ENCODE data around the gene RXYLT1. TPM values are rescaled to one million over a fixed set of nuclear protein-coding genes. Genes with fewer than 3 reads are reported as not detected.

The RXYLT1 gene
- polyA plus RNA-seq, 2 of the 4 experiments (the other 2 are of a cell fraction) = 34.2 to 59.1 TPM

DNA sequence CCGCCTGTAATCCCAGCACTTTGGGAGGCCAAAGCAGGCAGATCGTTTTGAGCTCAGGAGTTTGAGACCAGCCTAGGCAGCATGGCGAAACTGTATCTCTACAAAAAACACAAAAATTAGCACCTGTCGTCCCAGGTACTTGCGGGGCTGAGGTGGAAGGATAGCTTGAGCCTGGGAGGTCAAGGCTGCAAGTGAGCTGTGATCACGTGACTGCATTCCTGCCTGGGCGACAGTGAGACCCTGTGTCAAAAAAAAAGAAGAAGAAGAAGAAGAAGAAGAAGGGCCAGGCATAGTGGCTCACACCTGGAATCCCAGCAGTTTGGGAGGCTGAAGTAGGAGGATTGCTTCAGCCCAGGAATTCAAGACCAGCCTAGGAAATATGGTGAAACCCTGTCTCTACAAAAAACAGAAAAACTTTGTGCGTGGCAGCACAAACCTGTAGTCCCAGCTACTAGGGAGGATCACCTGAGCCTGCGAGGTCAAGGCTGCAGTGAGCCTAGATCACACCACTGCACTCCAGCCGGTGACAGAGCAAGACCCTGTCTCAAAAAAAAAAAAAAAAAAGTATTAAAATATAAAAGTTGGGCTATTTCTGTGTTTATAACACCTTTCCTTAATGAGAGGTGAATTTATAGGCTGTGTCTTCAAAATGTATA lies 15.5 kb downstream of the RXYLT1 start (continued):
- TF ChIP-seq, protein P1, sequence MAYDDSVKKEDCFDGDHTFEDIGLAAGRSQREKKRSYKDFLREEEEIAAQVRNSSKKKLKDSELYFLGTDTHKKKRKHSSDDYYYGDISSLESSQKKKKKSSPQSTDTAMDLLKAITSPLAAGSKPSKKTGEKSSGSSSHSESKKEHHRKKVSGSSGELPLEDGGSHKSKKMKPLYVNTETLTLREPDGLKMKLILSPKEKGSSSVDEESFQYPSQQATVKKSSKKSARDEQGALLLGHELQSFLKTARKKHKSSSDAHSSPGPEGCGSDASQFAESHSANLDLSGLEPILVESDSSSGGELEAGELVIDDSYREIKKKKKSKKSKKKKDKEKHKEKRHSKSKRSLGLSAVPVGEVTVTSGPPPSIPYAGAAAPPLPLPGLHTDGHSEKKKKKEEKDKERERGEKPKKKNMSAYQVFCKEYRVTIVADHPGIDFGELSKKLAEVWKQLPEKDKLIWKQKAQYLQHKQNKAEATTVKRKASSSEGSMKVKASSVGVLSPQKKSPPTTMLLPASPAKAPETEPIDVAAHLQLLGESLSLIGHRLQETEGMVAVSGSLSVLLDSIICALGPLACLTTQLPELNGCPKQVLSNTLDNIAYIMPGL (CRISPR knock-in tag; IDR thresholded peaks at IDR 0.05; ENCODE audit: borderline replicate concordance) = no peak

DNA sequence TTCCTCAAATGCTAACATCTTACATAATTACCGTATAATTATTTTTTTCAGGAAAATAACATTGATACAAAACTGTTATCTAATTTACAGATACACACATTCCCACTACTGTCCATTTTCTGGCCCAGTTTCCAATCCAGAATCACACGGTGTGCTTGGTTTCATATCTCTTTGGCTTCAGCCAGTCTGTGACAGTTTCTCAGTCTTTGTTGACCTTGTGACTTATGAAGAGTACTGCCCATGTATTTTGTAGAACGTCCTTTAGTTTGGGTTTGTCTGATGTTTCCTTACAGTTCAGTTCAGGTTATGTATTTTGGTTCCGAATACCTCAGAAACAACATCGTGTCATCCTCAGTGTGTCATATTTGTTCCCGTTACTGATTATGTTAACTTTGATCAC lies 16.2 kb downstream of the RXYLT1 start:
- ChIA-PET POLR2A (no interaction called here), CTCF (no interaction called here)
- H3K4me1 ChIP-seq = no peaks in the 10 kb centered on the region
- FAIRE-seq (no peak), ATAC-seq (no peak), DNase-seq (ENCODE audit: low read depth in 1 of 2, low spot score in 1 of 2) (no peak)
- no peak overlapping the region for H3K27ac ChIP-seq
- TF ChIP-seq FOSB (CRISPR knock-in tag; IDR thresholded peaks at IDR 0.05) (no peak), HOXB13 (CRISPR knock-in tag; IDR thresholded peaks at IDR 0.05; ENCODE audit: low read depth) (no peak), CEBPB (IDR thresholded peaks at IDR 0.05) (no peak), TFCP2L1 (CRISPR knock-in tag; IDR thresholded peaks at IDR 0.05) (no peak), PHF8 (IDR thresholded peaks at IDR 0.05; ENCODE audit: borderline replicate concordance, low read depth) (no peak)
- TF ChIP-seq, protein P2, sequence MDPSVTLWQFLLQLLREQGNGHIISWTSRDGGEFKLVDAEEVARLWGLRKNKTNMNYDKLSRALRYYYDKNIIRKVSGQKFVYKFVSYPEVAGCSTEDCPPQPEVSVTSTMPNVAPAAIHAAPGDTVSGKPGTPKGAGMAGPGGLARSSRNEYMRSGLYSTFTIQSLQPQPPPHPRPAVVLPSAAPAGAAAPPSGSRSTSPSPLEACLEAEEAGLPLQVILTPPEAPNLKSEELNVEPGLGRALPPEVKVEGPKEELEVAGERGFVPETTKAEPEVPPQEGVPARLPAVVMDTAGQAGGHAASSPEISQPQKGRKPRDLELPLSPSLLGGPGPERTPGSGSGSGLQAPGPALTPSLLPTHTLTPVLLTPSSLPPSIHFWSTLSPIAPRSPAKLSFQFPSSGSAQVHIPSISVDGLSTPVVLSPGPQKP (IDR thresholded peaks at IDR 0.05; ENCODE audit: low read depth, low read length) = no peak
- H3K4me2 ChIP-seq = no peak overlapping the region
- WGBS (ENCODE audit: missing lambda C conversion rate) = 93% methylated on average over 6 of the region's 6 CpGs
- H3K4me3 ChIP-seq = no peak overlapping the region
- H3K9me3 ChIP-seq = no peaks in the 10 kb centered on the region

DNA sequence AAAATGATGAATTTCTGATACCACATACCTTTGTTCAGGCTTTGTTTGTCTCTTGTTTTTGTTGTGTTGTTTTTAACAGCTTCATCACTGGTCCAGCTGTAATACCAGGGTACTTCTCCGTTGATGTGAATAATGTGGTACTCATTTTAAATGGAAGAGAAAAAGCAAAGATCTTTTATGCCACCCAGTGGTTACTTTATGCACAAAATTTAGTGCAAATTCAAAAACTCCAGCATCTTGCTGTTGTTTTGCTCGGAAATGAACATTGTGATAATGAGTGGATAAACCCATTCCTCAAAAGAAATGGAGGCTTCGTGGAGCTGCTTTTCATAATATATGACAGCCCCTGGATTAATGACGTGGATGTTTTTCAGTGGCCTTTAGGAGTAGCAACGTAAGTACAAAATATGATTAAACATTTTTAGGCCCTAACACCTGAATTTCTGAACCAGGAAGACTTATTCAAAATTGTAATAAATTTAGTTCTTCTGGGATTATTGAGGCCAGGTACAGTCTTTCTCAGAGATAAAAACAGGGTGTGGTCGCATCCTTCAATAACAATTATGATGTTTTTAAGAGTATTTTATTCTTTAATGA lies 22.4 kb downstream of the RXYLT1 start:
- no peak overlapping the region for H3K27ac ChIP-seq
- 42% methylated on average over 6 of the region's 6 CpGs for WGBS (ENCODE audit: missing lambda C conversion rate)
- CTCF ChIA-PET = interaction anchor here (0.6 to 3.0 kb wide), 27 partner anchors 9 to 1075 kb away, joined by 3 to 22 read pairs (median 5); partner anchors contain the start of genes AVPR1A and DPY19L2
- peaks cover 32% of the 10 kb centered on the region for H3K4me1 ChIP-seq
- no peaks in the 10 kb centered on the region for H3K9me3 ChIP-seq
- ATAC-seq = no peak
- POLR2A ChIA-PET = no interaction called here
- no peak overlapping the region for H3K4me3 ChIP-seq
- peak; percentile 33 to 53 for DNase-seq (ENCODE audit: low read depth in 1 of 2, low spot score in 1 of 2)
- H3K4me2 ChIP-seq = no peak overlapping the region
- peak; percentile 85 for FAIRE-seq
- TF ChIP-seq, protein P3, sequence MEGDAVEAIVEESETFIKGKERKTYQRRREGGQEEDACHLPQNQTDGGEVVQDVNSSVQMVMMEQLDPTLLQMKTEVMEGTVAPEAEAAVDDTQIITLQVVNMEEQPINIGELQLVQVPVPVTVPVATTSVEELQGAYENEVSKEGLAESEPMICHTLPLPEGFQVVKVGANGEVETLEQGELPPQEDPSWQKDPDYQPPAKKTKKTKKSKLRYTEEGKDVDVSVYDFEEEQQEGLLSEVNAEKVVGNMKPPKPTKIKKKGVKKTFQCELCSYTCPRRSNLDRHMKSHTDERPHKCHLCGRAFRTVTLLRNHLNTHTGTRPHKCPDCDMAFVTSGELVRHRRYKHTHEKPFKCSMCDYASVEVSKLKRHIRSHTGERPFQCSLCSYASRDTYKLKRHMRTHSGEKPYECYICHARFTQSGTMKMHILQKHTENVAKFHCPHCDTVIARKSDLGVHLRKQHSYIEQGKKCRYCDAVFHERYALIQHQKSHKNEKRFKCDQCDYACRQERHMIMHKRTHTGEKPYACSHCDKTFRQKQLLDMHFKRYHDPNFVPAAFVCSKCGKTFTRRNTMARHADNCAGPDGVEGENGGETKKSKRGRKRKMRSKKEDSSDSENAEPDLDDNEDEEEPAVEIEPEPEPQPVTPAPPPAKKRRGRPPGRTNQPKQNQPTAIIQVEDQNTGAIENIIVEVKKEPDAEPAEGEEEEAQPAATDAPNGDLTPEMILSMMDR (IDR thresholded peaks at IDR 0.05) = peak; percentile 78
- TF ChIP-seq BHLHE40 (IDR thresholded peaks at IDR 0.05; ENCODE audit: low read depth, low read length) (no peak), JUN (IDR thresholded peaks at IDR 0.05) (no peak), GATA3 (IDR thresholded peaks at IDR 0.05; ENCODE audit: borderline replicate concordance) (no peak), SMC3 (IDR thresholded peaks at IDR 0.05) (peak; percentile 83), ZC3H11A (IDR thresholded peaks at IDR 0.05) (no peak), CHD4 (IDR thresholded peaks at IDR 0.05; ENCODE audit: borderline replicate concordance) (no peak), HOXA7 (CRISPR knock-in tag; IDR thresholded peaks at IDR 0.05) (no peak), ESRRA (IDR thresholded peaks at IDR 0.05; ENCODE audit: borderline replicate concordance, low read length) (no peak), ZFP36 (IDR thresholded peaks at IDR 0.05; ENCODE audit: borderline replicate concordance, partially characterized antibody) (no peak), HDAC2 (IDR thresholded peaks at IDR 0.05) (no peak), RAD21 (conservative IDR thresholded peaks at IDR 0.05 in 1 of 2, IDR thresholded peaks at IDR 0.05 in 1 of 2) (peak; percentile 84 to 86)
- TF ChIP-seq, protein P4, sequence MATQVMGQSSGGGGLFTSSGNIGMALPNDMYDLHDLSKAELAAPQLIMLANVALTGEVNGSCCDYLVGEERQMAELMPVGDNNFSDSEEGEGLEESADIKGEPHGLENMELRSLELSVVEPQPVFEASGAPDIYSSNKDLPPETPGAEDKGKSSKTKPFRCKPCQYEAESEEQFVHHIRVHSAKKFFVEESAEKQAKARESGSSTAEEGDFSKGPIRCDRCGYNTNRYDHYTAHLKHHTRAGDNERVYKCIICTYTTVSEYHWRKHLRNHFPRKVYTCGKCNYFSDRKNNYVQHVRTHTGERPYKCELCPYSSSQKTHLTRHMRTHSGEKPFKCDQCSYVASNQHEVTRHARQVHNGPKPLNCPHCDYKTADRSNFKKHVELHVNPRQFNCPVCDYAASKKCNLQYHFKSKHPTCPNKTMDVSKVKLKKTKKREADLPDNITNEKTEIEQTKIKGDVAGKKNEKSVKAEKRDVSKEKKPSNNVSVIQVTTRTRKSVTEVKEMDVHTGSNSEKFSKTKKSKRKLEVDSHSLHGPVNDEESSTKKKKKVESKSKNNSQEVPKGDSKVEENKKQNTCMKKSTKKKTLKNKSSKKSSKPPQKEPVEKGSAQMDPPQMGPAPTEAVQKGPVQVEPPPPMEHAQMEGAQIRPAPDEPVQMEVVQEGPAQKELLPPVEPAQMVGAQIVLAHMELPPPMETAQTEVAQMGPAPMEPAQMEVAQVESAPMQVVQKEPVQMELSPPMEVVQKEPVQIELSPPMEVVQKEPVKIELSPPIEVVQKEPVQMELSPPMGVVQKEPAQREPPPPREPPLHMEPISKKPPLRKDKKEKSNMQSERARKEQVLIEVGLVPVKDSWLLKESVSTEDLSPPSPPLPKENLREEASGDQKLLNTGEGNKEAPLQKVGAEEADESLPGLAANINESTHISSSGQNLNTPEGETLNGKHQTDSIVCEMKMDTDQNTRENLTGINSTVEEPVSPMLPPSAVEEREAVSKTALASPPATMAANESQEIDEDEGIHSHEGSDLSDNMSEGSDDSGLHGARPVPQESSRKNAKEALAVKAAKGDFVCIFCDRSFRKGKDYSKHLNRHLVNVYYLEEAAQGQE (IDR thresholded peaks at IDR 0.05) = no peak
- TF ChIP-seq, protein P5, sequence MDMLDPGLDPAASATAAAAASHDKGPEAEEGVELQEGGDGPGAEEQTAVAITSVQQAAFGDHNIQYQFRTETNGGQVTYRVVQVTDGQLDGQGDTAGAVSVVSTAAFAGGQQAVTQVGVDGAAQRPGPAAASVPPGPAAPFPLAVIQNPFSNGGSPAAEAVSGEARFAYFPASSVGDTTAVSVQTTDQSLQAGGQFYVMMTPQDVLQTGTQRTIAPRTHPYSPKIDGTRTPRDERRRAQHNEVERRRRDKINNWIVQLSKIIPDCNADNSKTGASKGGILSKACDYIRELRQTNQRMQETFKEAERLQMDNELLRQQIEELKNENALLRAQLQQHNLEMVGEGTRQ (IDR thresholded peaks at IDR 0.05) = no peak
- TF ChIP-seq, protein P2 (IDR thresholded peaks at IDR 0.05; ENCODE audit: low read depth, low read length) = no peak
- TF ChIP-seq, protein P6, sequence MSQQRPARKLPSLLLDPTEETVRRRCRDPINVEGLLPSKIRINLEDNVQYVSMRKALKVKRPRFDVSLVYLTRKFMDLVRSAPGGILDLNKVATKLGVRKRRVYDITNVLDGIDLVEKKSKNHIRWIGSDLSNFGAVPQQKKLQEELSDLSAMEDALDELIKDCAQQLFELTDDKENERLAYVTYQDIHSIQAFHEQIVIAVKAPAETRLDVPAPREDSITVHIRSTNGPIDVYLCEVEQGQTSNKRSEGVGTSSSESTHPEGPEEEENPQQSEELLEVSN (IDR thresholded peaks at IDR 0.05; ENCODE audit: borderline replicate concordance, low read depth) = no peak

Data from A549 (cell line).